Measurements from ENCODE around the gene NCOR1.

DNA sequence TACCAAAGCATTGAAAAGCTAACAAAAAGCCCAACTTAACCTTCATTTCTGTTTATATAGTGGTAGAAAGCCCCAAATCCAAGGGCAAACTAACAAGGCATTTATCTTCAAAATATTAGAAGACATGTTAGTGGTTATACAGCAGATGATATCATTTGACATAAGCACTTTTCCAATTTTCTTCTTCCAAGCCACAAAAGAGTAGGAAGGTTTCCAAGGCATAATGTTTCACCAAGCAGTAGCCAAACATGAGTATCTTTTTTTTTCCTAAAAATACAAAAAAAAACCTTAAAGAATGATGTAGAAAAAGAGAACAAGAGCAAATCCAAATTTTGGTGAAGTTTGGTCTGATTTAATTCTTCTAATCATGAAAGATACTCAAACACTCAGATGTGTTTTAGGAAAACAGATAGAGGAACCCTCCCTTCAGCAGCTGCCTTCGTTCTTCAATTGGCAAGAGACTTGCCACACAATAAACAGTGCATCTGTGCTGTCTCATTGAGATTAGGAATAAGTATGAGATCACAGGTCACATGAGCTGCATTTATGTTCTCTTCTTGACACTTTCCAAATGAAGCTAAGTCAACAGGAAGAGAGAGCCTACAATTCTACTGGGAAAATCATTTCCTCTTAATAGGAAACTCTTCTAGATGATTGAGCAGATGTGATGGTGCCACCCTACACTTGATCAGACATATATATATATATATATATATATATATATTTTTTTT, 109.0 kb downstream of the NCOR1 start:
- TF ChIP-seq CTCF (conservative IDR thresholded peaks at IDR 0.05) (no peak), ZFX (IDR thresholded peaks at IDR 0.05) (no peak)

All from C4-2B (cell line).